NCI-H2029 (cell line): ENCODE measurements around the gene CTIF.

ENCODE experiments used
- DNase-seq: peaks from one replicate; lab custom pipeline; 2025; lab: John Stamatoyannopoulos, UW

The CTIF gene

DNA sequence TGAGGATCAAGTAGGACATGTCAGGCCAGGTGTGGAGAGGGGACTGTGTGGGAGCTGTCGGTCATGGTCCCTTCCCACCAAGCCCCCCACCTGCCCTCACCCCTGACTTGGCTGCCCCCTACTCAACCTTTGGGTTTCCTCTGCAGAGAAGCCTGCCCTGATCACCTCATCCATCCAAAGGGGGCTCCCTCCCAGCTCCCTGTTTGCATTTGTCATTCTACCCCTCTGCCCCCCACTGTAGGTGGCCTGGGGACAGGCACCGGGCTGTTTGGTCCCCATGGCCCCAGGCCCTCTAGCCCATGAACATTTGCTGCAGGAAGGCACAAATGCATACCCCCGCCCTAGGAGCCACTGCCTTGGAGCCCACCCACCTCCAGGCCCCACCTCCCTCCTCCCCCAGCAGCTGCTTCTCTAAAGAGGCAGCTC, 296.9 kb downstream of the CTIF start:
- no peak for DNase-seq

DNA sequence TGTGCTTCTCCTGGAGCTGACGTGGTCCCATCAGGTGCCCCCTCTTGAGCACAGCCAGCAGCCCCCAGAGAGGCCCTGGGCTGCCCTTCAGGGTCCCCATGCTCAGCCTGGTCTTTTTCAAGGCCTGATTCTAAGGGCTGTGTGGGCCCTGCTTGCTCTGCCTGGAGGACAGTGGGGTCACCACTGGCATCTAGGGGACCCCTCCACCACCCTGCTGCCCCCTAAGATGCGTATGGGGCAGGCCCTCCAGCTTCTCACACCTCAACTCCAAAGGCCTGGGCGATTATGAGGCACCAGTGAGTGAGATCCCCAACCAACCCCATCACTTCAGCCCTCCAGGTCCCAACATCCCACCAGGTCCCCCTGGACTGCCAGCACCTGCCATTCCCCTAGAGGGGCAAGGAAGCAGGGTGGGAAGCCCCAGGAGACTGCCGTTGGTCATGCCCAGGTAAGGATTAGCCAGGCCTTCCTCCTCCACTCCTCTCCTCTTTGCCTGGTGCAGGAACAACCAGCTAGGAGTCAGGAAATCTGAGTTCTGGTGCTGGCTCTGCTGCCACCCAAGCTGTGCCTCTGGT, 297.5 kb downstream of the CTIF start:
- DNase-seq = no peak

DNA sequence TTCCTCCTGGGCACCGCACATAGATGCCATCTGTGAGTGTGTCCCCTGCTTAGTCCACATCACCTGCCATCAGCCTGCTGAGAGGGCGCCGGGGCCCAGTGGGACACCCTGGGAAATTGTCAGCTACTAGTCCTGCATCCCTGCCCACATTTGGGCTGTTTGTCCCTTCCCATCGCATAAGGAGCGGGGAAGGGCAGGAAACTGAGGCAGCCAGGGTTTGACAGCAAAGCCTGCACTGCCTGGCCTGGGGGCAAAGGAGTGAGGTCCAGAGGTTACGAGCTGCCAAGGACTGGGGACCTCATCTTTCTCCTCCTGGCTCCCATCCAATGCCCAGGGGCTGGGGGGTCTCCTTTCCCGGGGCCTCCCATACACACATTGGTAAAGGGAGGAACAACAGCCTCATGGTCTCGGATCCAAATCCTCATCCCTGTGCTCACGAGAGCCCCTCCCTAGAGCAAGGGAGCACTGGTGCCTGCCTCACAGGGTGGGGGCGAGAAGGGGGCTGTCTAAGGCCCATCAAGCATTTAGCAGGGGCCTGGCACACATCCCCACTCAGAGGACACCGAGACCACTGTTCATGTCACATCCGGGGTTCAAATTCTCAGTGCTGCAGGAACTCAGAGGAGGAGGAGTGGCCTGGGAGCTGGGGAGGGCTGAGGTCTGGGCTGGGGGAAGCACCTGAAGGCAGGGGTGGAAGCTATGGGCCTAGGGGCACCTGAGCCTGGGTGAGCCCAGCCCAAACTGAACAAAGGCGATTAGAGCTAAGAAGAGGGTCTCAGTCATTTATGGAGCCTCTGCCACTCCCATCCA, 298.2 kb downstream of the CTIF start:
- DNase-seq = no peak

DNA sequence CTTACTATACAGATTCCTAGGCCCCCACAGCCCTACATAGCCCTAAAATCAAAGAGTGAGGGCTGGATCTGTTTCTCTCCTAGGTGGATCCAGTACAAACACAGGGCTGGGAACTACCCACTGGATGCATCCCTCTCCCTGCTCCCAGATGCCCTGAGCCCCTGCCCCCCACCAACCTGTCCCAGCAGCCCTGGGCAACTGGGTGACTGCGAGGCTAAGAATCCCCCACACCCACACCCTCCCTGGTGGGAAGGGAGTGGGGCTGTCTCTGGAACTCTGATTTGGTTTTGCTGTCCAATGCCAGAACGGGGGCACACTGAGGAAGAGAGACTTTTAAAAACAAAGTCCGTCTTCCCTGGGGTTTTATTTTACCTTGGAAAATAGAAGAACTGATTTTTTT, 298.8 kb downstream of the CTIF start:
- DNase-seq = no peak

DNA sequence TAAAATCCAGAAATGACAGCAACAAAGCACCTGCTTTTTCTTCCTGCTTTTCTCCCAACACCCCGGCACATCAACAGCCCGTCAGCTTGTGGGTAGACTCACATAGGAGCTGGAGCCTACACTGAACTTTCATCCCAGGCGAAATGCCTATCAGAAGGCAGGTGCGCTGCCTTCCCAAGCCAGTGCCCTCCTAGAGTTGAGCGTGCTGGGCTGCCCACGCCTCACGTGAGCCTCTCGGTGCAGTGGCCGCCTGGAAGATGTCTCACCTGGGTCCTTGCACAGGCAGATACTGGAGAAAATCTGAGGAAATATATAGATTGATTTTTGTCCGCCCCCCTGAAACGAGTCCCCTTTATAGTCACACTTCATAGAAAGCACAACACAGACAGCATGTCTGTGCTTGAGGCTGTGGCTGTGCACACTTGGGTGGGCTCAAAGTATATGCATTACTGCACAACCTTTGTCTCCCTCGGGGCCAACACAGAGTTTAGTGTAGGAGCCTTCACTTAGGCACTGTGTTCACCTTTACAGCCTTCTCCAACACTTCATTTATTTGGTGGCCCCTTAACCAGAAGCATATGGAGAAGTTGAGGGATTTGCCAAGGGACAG, 299.4 kb downstream of the CTIF start:
- no peak for DNase-seq

DNA sequence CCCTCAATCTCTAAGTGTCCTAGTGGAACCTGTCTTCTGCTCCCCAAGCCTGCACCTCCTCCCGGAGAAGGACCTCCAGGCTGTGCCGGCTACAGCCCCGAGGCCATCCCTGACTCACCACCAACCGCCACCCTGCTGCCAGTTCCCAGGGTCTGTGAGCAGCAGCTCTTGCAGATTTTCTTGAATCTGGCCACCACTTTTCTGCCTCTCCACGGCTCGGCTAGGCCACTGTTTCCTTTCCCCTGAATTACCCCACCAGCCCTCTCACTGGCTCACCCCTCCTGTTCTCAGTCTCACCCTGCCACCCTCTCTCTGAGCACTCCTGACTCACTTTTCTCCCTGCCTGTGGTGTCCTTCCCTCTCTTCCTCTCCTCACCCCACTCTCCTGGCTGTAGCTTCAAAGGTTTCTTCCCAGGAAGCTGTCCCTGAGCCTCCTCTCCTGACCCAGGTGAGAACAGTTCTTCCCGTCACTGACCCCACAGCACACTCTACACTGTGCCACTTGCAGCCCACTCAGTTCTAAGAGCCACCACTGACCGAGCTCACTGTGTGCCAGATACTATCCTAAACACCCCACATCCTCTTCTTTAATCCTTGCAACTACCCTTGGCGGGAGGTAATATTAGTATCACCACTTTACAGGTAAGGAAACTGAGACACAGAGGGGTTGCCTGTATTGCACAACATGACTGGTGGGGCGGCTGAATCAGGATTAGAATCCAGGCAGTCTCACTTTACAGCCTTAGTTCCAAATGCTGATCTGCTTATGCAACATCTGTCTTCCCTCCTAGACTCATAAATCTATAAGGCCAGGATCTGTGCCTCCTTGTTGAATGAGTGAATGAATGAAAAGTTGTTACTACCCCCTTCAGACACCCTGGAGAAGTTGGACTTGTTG, 300.3 kb downstream of the CTIF start:
- no peak for DNase-seq

DNA sequence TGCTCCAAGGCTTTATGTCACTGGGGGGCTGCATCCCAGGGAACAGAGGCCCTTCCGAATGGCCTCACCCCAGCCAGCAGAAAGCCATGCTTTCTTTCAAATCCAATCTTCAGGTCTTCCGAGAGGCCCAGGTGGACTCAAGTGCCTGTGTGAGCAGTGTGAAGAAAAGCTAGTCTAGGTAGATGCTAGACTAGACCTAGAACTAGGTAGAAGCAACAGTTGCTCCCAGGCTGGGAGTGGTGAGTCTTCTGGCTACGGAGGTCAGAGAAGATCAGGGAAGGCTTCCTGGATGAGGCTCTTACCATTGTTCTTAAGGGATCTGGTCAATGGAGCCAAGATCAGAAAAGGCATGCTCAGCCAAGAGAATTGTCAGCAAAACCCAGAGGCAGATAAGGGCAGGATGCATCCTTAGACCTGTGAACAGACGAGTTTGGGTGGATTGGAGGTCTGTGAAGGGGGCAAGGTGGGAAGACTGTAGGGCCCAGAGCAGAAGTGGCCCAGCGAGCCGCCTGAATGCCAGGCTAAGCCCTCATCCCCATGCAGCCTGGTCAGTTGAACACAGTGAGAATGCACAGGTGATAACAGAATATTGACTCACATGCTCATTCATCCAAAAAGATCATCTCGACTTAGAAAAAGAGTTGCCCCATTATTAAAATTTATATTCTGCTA, 301.1 kb downstream of the CTIF start:
- no peak for DNase-seq

DNA sequence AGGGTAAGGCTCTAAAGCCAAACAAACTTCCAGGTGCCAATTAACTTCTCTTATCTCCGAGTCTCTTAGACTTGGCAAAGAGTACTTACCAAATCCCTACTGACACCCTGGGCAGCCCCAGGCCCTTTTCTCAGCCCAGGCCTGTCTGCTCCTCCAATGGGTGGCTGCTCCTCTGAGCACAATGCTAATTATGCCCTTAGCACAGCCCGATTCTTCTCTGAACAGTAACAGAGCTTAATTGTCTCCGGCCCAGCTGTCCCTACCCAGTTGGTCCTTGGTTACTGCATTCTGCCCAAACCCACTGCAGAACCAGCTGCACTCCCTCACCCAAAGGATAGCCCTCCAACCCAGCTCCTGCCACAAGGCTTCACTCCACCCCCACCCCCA, 301.7 kb downstream of the CTIF start:
- DNase-seq = no peak

DNA sequence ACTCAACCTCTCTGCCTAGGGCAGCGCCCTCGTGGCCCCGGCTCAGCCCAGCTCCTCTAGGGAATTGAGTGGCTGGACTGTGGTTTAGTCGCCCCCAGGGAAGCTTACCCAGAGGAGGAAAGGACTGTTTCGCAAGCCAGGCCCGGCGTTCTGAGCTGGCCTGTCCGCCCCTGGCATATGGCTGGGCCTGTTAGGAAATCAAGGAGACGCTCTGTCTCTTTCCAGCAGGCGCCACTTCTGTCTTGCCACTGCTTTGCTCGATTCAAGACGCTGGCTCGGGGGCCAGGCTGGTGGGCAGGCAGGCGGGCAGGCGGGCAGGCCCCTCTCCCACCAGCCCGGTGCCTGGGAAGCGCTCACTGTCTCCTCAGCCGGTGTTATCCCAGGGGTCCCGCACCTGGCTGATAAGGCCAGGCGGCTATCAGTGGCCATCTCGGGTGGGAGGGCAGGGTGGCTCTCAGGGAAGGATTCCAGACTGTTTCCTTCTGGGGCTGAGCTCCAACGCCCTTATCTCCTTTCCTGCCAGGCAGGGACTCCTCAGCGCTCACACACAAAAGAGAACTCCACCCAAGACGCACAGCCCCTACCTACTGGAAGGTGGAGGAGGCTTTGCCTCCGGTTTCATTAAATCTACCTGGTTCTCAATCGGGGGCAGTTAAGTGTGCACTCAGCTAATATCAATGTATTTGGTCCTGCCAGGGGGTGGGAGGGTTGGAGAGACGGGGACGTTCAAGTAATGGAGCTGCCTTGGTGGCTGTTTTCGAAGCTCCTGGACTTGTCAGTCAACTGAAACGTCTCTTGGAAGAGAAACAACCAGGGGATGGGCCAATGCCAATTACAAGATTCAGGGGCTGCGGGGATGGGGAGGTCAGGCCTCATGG, 302.8 kb downstream of the CTIF start:
- DNase-seq = no peak

DNA sequence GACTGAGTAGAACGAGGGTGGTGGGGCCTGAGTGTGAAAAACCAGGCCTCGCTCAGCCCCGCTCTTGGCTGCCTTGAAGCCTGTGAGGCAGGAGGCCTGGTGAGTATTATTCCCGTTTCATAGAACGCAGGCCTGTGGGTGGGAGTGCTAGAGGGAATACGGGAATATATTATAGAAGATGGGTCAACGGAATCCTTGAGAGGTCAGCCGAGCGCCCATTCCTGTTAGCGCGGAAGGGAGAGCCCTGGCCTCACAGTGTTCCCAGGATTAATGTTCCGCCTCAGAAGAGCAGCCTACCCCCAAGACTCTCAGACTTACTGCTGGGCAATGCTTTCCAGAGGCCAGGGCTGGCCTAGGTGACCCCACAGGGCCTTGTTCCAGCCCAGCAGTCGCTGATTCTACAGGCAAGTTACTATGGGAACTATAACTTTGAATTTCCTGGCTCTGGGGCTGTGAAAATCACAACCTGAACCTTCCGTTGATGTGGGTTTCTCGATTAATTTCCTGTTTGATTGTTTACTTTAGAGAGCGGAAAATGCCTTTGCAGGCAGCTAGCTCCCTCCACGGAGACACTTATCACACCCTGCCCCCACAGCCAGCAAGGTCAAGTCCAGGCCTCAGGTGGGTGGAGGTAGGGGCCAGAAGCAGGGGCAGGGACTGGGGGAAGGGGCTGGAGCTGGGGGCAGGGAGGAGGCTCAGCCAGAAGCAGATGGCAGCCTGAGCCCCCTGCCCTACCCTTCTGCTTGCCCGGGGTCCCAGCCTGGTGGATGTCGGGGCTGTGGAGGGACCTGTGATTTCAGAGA, 303.6 kb downstream of the CTIF start:
- DNase-seq = no peak

DNA sequence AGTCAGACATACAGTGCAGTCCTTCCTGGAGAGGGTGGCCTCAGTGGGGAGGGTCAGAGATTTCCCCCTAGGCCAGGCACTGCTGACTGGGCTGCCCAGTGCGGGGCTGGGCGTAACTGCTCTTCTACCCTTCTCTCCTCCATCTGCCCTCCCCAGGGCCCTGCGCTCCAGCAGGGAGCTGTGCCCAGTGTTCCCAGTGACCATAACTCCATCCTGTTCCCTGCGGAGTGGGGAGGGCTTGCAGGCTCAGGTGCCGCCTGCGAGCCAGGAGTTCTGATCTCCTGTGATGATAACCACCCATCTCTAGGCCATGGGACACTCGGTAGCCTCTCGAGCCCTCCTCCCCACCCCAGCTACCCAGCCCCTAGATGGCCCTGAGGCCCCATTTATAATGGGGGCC, 304.3 kb downstream of the CTIF start:
- no peak for DNase-seq

DNA sequence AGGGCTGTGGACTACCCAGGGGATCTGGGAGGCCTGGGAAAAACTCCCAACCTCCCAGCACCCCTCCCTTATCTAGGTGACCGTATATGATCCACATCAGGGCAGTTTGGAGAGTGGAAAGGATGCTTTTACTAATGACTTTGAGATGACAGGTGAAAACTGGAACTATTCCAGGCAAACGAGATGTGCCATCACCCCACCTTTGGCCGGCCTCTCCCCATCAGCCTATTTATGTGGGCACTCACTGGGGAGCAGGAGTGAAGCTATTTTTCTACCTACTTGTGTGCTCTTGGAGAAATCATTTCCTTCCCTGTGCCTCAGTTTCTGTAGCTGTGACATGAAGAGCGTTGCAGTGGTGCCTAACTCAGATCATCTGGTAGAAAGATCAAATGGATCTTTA, 304.8 kb downstream of the CTIF start:
- DNase-seq = no peak

DNA sequence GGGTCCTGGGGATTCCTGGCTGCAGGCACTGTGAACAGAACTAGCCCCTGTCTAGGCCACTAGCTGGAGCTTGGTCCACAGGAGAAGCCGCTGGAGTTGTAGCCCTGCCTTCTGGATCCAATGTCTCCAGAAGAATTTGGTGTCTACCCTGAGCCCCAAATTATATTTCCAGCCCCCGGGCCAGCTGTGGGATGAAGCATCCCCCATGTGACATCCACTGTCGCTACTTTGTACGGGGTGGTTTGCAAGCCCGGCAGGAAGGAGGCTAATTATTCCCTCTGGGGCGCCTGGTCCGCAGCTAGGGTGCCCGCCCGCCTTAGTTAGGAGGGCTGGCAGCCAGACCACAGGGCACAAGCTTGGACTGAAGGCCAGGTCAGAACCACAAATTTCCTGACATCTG, 305.4 kb downstream of the CTIF start:
- no peak for DNase-seq

DNA sequence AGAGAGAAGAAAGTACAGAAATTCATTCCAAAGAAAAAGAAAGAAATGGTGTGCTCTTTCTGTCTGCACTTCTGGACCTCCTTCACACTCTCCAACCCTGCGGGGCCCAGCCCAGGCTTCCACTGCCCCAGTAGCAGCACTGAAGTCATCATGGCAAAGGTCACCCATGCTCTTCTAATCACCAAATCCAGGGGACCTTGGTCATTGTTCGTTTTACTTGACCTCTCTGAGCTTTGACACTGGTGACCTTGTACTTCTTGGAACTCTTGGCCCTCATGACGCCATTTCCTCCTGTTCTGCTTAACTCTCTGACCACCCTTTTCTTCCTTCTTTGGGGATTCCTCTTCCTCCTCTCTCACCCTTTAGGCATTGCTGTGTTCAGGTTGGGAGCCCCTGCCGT, 306.3 kb downstream of the CTIF start:
- DNase-seq = no peak

DNA sequence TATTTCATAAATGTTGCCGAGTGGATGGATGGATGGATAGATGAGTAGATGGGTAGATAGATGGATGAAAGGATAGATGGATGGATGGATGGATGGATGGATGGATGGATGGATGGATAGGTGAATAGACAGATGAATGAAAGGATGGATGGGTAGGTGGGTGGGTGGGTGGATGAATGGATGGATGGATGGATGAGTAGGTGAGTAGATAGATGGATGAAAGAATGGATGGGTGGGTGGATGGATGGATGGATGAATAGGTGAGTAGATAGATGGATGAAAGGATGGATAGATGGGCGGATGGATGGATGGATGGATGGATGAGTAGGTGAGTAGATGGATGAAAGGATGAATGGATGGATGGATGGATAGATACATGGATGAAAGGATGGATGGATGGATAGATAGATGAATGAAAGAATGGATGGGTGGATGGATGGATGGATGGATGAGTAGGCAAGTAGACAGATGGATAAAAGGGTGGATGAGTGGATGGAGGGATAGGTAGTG, 307.6 kb downstream of the CTIF start:
- DNase-seq = no peak

DNA sequence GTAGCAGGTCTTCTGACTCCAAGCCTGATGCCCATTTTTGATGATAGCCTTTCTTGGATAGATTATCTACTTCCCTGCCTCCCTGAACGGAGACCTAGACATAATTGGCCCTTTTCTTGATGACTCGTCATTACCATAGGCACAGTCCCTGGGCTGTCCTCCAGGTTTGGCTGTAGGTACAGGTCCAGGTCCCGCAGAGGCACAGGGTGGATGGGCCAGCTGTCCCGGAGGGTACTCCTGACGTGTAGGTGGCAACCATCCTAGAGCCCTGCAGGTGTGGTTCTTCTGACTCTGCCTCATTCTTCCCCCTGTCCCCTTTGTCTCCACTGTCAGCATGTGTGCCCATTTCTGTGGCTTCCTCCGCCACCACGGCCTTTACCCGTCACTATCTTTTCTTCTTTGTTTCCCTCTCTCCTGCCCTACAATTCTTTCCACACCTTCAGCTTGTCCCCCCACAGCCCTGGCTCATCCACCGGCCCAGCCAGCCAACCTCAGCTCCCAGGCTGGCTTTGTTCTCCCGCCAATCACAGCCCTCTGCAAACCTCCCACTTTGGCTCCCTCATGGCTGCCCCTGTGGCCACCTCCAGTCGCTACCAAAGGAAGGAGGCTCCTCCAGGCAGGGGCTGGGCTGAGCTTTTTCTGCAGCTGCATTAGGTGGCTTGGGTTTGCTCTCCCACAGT, 309.1 kb downstream of the CTIF start:
- no peak for DNase-seq

DNA sequence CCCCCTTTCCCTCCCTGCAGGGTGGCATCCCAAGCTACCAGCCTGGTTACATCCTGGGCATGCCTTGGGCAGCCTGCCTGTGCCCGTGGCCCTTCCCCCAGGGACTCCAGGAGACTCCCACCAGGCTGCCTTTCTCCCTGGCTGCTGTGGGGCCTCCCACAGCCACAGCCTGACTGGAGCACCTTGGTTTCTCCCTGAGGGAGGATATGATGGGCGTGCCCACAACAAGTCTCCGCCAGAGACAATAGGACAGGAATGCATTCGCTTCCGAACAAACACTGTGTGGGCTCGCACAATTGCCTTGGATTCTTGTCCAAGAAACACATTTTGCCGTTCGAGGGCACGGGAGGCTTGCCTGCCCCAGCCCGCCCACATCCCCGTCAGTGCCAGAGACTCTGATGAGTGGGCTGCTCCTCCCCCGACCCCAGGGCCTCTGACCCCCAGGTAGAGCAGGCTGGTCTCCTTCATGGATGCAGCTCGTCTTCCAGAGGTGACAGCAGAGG, 309.9 kb downstream of the CTIF start:
- no peak for DNase-seq

DNA sequence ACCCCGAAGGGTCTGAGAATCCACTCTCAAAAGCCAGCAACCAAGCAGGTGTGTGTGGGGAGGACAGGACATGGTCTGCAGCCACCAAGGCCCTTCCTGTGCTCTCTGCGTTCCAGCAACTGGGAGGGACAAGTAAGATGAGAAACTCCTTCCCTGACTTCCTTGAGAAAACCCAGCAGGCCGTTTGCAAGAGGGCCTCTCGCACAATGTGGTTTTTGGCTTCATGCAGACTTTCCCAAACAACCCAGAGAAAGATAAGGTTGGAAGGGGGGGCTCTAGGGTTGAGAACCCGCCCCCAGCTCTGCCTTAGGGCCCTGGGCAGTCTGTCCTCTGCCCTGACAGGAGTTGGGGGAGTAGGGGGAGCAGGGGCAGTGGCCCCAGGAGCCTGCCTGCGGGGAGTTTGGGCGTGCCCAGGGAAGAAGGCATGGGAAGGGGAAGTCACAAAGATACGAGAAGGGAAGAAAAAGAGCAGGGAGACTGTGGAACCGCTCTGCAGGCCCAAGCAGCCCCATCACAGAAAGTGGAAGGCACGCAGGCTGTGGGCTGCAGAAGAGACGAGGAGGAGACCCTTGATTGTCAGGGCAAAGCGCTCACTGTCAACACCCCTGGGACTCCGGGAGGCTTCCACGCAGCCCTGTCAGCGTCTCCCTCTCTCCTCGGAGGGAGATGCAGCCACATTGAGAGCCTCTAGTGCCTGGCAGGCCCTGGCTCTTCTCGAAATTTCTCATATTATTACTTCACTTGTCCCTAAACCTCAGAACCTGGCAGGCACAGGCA, 312.2 kb downstream of the CTIF start:
- DNase-seq = no peak
